HCT116 (cell line): ENCODE measurements around the gene TAF4. TPM values are rescaled to one million over a fixed set of nuclear protein-coding genes. Genes with fewer than 3 reads are reported as not detected.

ENCODE experiments used
- ATAC-seq: fragments of 200-7000 bp; cut with Tn5 transposase; 2 replicates; pipeline ENCODE4 v1.9.1; 2020; ENCODE audit warnings: mild to moderate bottlenecking, moderate library complexity
- BruUV-seq: library from RNA; stranded (reverse); fragments of 400-500 nt; replicated peaks from 2 replicates; lab custom pipeline; 2021; lab: Mats Ljungman, UMichigan
- CTCF ChIA-PET: fragments of 300-600 bp; sonication (Branson Sonifier 250); formaldehyde crosslinking; loops from one replicate; lab custom pipeline; 2021; ENCODE audit warnings: antibody characterized with exemption; lab: Charles Lee
- POLR2A ChIA-PET: fragments of 300-600, 350-600 bp; sonication (Branson Sonifier 250); formaldehyde crosslinking; loops from one replicate; lab custom pipeline; 2021; ENCODE audit warnings: antibody characterized with exemption; lab: Charles Lee
- RAD21 ChIA-PET, 2 experiments: fragments of 300-600 bp; sonication (Branson Sonifier 250); formaldehyde crosslinking; loops; one replicate each; lab custom pipeline; 2023; ENCODE audit warnings: low total read pairs in 2 of 2; ENCODE audit not compliant: uncharacterized antibody in 2 of 2, unreplicated experiment in 2 of 2, low non-redundant PET in 1 of 2; lab: Charles Lee
- DNase-seq: peaks from one replicate; pipeline ENCODE4 v3.0.0-alpha.2; 2010; ENCODE audit warnings: low read depth, low spot score
- H2AFZ ChIP-seq: fragments of 200-600 bp; shearing (Covaris generic), sonication (generic); 2 replicates; pipeline ENCODE4 v1.6.1; 2017; ENCODE audit warnings: low read depth, mixed run types, mixed read lengths, antibody characterized with exemption, low read length; ENCODE audit not compliant: poor library complexity, severe bottlenecking
- H3K27ac ChIP-seq: 2 replicates; pipeline ENCODE4 v1.5.1; 2012; ENCODE audit warnings: low read depth, low read length
- H3K27me3 ChIP-seq: fragments of 200-600 bp; sonication (generic); 2 replicates; pipeline ENCODE4 v1.6.1; 2016; ENCODE audit warnings: mixed run types, low read length, mixed read lengths; ENCODE audit not compliant: insufficient read depth
- H3K36me3 ChIP-seq, 2 experiments: fragments of 200-500 bp in 1 of 2; fragments of 200-600 bp in 1 of 2; sonication (Bioruptor generic) in 1 of 2; sonication (generic) in 1 of 2; 2 replicates each; pipeline versions ENCODE4 v1.5.1 to v1.6.1; 2014 to 2016; ENCODE audit warnings: low read length in 2 of 2, inconsistent platforms in 1 of 2, mixed read lengths in 1 of 2, mixed run types in 1 of 2; ENCODE audit not compliant: insufficient read depth in 2 of 2, control insufficient read depth in 1 of 2
- H3K4me1 ChIP-seq, 2 experiments: fragments of 200-600 bp in 1 of 2; sonication (generic) in 1 of 2; 2 replicates each; pipeline versions ENCODE4 v1.5.1 to v1.6.1; 2012 to 2017; ENCODE audit warnings: low read length in 2 of 2, inconsistent platforms in 1 of 2, mild to moderate bottlenecking in 1 of 2, mixed read lengths in 1 of 2, mixed run types in 1 of 2, moderate library complexity in 1 of 2; ENCODE audit not compliant: insufficient read depth in 2 of 2, control insufficient read depth in 1 of 2
- H3K4me2 ChIP-seq: fragments of 200-600 bp; sonication (generic); 2 replicates; pipeline ENCODE4 v1.6.1; 2017; ENCODE audit warnings: mixed run types, low read length, mixed read lengths
- H3K4me3 ChIP-seq, 2 experiments: fragments of 200-600 bp in 1 of 2; sonication (generic) in 1 of 2; replicated peaks in 1 of 2; 2 replicates each; pipeline ENCODE4 v1.5.1; 2011 to 2016; ENCODE audit warnings: low read length in 2 of 2, control low read depth in 1 of 2, low read depth in 1 of 2, mild to moderate bottlenecking in 1 of 2, mixed read lengths in 1 of 2, mixed run types in 1 of 2
- H3K79me2 ChIP-seq: fragments of 200-600 bp; sonication (generic); 2 replicates; pipeline ENCODE4 v1.6.1; 2017; ENCODE audit warnings: mild to moderate bottlenecking, mixed run types, low read length, moderate library complexity, mixed read lengths; ENCODE audit not compliant: insufficient read depth
- H3K9ac ChIP-seq: fragments of 200-600 bp; sonication (generic); 2 replicates; pipeline ENCODE4 v1.6.1; 2016; ENCODE audit warnings: low read length, mixed read lengths
- H3K9me2 ChIP-seq: fragments of 200-600 bp; sonication (generic), shearing (Covaris generic); 2 replicates; pipeline ENCODE4 v1.6.1; 2017; ENCODE audit warnings: mixed run types, mild to moderate bottlenecking, moderate library complexity; ENCODE audit not compliant: insufficient read depth
- H3K9me3 ChIP-seq, 2 experiments: fragments of 200-500 bp in 1 of 2; fragments of 200-600 bp in 1 of 2; sonication (Bioruptor generic) in 1 of 2; sonication (generic) in 1 of 2; 2 replicates each; pipeline ENCODE4 v1.6.1; 2014 to 2017; ENCODE audit warnings: low read length in 2 of 2, mixed read lengths in 2 of 2, inconsistent platforms in 1 of 2, low read depth in 1 of 2, mild to moderate bottlenecking in 1 of 2, mixed run types in 1 of 2, moderate library complexity in 1 of 2; ENCODE audit not compliant: control insufficient read depth in 1 of 2, insufficient read depth in 1 of 2
- H4K20me1 ChIP-seq: fragments of 200-600 bp; sonication (generic), shearing (Covaris generic); 2 replicates; pipeline ENCODE4 v1.6.1; 2017; ENCODE audit warnings: mixed run types, mild to moderate bottlenecking, moderate library complexity; ENCODE audit not compliant: insufficient read depth
- CBX3 ChIP-seq: IDR thresholded peaks from 2 replicates; pipeline ENCODE4 v1.6.1; 2012; ENCODE audit warnings: low read depth
- EGR1 ChIP-seq: IDR thresholded peaks from 2 replicates; pipeline ENCODE4 v1.6.1; 2012; ENCODE audit warnings: low read depth
- ELF1 ChIP-seq: IDR thresholded peaks from 2 replicates; pipeline ENCODE4 v1.6.1; 2012; ENCODE audit warnings: low read depth, borderline replicate concordance
- EZH2 ChIP-seq: fragments of 200-600 bp; sonication (generic); IDR thresholded peaks from 2 replicates; pipeline ENCODE4 v1.6.1; 2017; ENCODE audit warnings: antibody characterized with exemption, mixed run types
- EZH2phosphoT487 ChIP-seq: fragments of 200-600 bp; IDR thresholded peaks from 2 replicates; pipeline ENCODE4 v1.6.1; 2018; ENCODE audit warnings: antibody characterized with exemption, borderline replicate concordance
- JUND ChIP-seq: IDR thresholded peaks from 2 replicates; pipeline ENCODE4 v1.6.1; 2012
- POLR2A ChIP-seq: IDR thresholded peaks from 2 replicates; pipeline ENCODE4 v1.7.0; 2011; ENCODE audit warnings: borderline replicate concordance; ENCODE audit not compliant: insufficient read depth, insufficient read length; ENCODE audit errors: extremely low read depth
- POLR2AphosphoS5 ChIP-seq: IDR thresholded peaks from 2 replicates; pipeline ENCODE4 v1.6.1; 2011; ENCODE audit warnings: mild to moderate bottlenecking, low read depth, low read length, moderate library complexity
- RAD21 ChIP-seq: IDR thresholded peaks from 2 replicates; pipeline ENCODE4 v1.6.1; 2012; ENCODE audit warnings: low read depth, mild to moderate bottlenecking
- SIN3A ChIP-seq: IDR thresholded peaks from 2 replicates; pipeline ENCODE4 v1.6.1; 2012; ENCODE audit warnings: low read depth
- SRF ChIP-seq: IDR thresholded peaks from 2 replicates; pipeline ENCODE4 v1.6.1; 2012; ENCODE audit warnings: low read depth
- TCF7L2 ChIP-seq: IDR thresholded peaks from 2 replicates; pipeline ENCODE4 v1.7.0; 2011; ENCODE audit warnings: borderline replicate concordance, inconsistent platforms; ENCODE audit not compliant: insufficient read depth, insufficient read length; ENCODE audit errors: extremely low read depth
- YY1 ChIP-seq: IDR thresholded peaks from 2 replicates; pipeline ENCODE4 v1.6.1; 2011; ENCODE audit warnings: low read length, low read depth, moderate library complexity, mild to moderate bottlenecking; ENCODE audit not compliant: insufficient replicate concordance; ENCODE audit errors: extremely low read depth
- ZFX ChIP-seq: fragments of 450-650 bp; IDR thresholded peaks from 2 replicates; pipeline ENCODE4 v1.6.1; 2017
- ZNF274 ChIP-seq: fragments of 200-500 bp; sonication (Bioruptor generic); IDR thresholded peaks from 2 replicates; pipeline ENCODE4 v1.6.1; 2014; ENCODE audit warnings: mild to moderate bottlenecking, low read depth, low read length, inconsistent platforms
- intact Hi-C: fragments of 100-400 bp; cut with micrococcal nuclease; formaldehyde crosslinking; loops from 2 replicates; pipeline ENCODE4 v1.10.0; 2022
- total RNA-seq: library from RNA; stranded (reverse); gene quantifications from one replicate; pipeline ENCODE4 v1.2.1, GENCODE V29; 2021; ENCODE audit not compliant: unreplicated experiment
- TF ChIP-seq, protein P1 (sequence below): IDR thresholded peaks from 2 replicates; pipeline ENCODE4 v1.6.1; 2012; ENCODE audit warnings: low read depth
- TF ChIP-seq, protein P2 (sequence below), 3 experiments: fragments of 200-600 bp in 1 of 3; sonication (generic) in 1 of 3; IDR thresholded peaks in 2 of 3; conservative IDR thresholded peaks in 1 of 3; 2 replicates each; pipeline ENCODE4 v1.5.1; 2012 to 2017; ENCODE audit warnings: low read depth in 2 of 3, low read length in 2 of 3, antibody characterized with exemption in 1 of 3, borderline replicate concordance in 1 of 3, control low read depth in 1 of 3, mild to moderate bottlenecking in 1 of 3, mixed read lengths in 1 of 3, mixed run types in 1 of 3, moderate library complexity in 1 of 3; ENCODE audit not compliant: insufficient read depth in 1 of 3
- TF ChIP-seq, protein P3 (sequence below): IDR thresholded peaks from 2 replicates; pipeline ENCODE4 v1.6.1; 2012
- TF ChIP-seq, protein P4 (sequence below): IDR thresholded peaks from 2 replicates; pipeline ENCODE4 v1.6.1; 2011; ENCODE audit warnings: mild to moderate bottlenecking, low read length, moderate library complexity; ENCODE audit not compliant: insufficient replicate concordance; ENCODE audit errors: extremely low read depth

The TAF4 gene
- total RNA-seq, 1 experiment from 2014 or later, result 26.8 TPM

DNA sequence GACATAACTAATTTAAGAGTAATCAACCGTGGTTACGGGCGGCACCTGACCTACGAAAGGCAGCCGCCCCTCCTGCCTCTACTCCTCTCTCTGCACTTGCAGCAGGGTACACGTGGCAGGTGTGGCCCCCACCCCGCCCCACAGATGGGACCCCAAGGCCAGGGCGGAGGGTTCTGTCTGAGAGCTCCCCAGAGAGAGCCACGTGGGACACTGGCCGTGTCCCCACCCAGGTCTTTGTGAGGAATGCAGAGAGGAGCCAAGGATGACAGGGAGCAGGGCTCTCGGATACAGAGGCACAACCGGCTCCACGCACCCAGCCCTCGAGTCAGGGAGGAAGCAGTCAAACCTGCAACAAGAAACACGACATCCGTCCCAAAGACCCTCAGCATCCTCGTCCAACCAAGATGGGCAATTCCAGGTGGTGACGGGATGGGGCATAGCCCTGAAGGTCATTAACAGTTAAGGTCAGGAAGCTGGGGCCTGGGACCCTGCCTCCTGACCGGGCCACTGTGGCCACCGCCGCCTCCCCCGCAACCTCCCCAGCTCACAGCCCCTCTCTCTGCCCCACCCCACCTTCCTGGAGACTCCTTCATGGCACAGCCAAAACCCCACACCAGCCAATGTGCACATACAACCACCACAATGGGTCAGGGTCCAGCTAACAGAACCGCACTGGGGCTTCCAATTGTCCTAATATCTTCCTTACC is 47.1 kb downstream of the TAF4 start:
- Histone ChIP-seq H3K27me3 (no peaks in the 10 kb centered on the region), H4K20me1 (no peaks in the 10 kb centered on the region), H3K27ac (no peak overlapping the region), H3K9me3 (no peaks in the 10 kb centered on the region), H3K36me3 (no peaks in the 10 kb centered on the region; a peak in 1 of 4 replicates), H3K4me1 (no peaks in the 10 kb centered on the region), H3K4me2 (no peak overlapping the region), H2AFZ (no peak overlapping the region), H3K9me2 (no peaks in the 10 kb centered on the region), H3K9ac (no peak overlapping the region), H3K4me3 (no peak overlapping the region), H3K79me2 (peaks cover 82% of the 10 kb centered on the region)
- no TSS peak for BruUV-seq
- ChIA-PET RAD21 (no interaction called here), POLR2A (no interaction called here), CTCF (no interaction called here)
- no peak for DNase-seq
- intact Hi-C loops, result no loop called here
- ATAC-seq, result no peak
- TF ChIP-seq EZH2, result no peak
- TF ChIP-seq EGR1, result no peak
- TF ChIP-seq POLR2A, result no peak
- no peak for TF ChIP-seq YY1
- no peak for TF ChIP-seq EZH2phosphoT487
- TF ChIP-seq RAD21, result no peak
- TF ChIP-seq POLR2AphosphoS5, result no peak
- TF ChIP-seq, protein P1, sequence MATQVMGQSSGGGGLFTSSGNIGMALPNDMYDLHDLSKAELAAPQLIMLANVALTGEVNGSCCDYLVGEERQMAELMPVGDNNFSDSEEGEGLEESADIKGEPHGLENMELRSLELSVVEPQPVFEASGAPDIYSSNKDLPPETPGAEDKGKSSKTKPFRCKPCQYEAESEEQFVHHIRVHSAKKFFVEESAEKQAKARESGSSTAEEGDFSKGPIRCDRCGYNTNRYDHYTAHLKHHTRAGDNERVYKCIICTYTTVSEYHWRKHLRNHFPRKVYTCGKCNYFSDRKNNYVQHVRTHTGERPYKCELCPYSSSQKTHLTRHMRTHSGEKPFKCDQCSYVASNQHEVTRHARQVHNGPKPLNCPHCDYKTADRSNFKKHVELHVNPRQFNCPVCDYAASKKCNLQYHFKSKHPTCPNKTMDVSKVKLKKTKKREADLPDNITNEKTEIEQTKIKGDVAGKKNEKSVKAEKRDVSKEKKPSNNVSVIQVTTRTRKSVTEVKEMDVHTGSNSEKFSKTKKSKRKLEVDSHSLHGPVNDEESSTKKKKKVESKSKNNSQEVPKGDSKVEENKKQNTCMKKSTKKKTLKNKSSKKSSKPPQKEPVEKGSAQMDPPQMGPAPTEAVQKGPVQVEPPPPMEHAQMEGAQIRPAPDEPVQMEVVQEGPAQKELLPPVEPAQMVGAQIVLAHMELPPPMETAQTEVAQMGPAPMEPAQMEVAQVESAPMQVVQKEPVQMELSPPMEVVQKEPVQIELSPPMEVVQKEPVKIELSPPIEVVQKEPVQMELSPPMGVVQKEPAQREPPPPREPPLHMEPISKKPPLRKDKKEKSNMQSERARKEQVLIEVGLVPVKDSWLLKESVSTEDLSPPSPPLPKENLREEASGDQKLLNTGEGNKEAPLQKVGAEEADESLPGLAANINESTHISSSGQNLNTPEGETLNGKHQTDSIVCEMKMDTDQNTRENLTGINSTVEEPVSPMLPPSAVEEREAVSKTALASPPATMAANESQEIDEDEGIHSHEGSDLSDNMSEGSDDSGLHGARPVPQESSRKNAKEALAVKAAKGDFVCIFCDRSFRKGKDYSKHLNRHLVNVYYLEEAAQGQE, result no peak
- no peak for TF ChIP-seq SIN3A
- no peak for TF ChIP-seq ZFX
- TF ChIP-seq, protein P2, sequence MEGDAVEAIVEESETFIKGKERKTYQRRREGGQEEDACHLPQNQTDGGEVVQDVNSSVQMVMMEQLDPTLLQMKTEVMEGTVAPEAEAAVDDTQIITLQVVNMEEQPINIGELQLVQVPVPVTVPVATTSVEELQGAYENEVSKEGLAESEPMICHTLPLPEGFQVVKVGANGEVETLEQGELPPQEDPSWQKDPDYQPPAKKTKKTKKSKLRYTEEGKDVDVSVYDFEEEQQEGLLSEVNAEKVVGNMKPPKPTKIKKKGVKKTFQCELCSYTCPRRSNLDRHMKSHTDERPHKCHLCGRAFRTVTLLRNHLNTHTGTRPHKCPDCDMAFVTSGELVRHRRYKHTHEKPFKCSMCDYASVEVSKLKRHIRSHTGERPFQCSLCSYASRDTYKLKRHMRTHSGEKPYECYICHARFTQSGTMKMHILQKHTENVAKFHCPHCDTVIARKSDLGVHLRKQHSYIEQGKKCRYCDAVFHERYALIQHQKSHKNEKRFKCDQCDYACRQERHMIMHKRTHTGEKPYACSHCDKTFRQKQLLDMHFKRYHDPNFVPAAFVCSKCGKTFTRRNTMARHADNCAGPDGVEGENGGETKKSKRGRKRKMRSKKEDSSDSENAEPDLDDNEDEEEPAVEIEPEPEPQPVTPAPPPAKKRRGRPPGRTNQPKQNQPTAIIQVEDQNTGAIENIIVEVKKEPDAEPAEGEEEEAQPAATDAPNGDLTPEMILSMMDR (IDR thresholded peaks at IDR 0.05 in 2 of 3, conservative IDR thresholded peaks at IDR 0.05 in 1 of 3; ENCODE audit: borderline replicate concordance in 1 of 3, insufficient read depth in 1 of 3, low read depth in 2 of 3, low read length in 2 of 3), result no peak
- TF ChIP-seq JUND, result no peak
- TF ChIP-seq ZNF274, result no peak
- TF ChIP-seq, protein P3, sequence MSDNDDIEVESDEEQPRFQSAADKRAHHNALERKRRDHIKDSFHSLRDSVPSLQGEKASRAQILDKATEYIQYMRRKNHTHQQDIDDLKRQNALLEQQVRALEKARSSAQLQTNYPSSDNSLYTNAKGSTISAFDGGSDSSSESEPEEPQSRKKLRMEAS, result no peak
- no peak for TF ChIP-seq CBX3
- TF ChIP-seq ELF1, result no peak
- TF ChIP-seq SRF, result no peak
- no peak for TF ChIP-seq TCF7L2
- TF ChIP-seq, protein P4, sequence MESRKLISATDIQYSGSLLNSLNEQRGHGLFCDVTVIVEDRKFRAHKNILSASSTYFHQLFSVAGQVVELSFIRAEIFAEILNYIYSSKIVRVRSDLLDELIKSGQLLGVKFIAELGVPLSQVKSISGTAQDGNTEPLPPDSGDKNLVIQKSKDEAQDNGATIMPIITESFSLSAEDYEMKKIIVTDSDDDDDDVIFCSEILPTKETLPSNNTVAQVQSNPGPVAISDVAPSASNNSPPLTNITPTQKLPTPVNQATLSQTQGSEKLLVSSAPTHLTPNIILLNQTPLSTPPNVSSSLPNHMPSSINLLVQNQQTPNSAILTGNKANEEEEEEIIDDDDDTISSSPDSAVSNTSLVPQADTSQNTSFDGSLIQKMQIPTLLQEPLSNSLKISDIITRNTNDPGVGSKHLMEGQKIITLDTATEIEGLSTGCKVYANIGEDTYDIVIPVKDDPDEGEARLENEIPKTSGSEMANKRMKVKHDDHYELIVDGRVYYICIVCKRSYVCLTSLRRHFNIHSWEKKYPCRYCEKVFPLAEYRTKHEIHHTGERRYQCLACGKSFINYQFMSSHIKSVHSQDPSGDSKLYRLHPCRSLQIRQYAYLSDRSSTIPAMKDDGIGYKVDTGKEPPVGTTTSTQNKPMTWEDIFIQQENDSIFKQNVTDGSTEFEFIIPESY, result no peak
